SHP77 treated with DMSO at 0.1 percent for 48 hours (cell line): ENCODE results near the gene EIF4H.
"Not testable (repeated sequence)": the region's sequence is repeated elsewhere in the genome, so short reads cannot be mapped to it uniquely, and the experiment has no call there.

ENCODE experiments used
- DNase-seq: peaks from one replicate; lab custom pipeline; 2025; lab: John Stamatoyannopoulos, UW

Gene EIF4H

GRCh38 chr7:74199551-74200355 is 25.6 kb downstream of the EIF4H start:
- no peak for DNase-seq

DNA sequence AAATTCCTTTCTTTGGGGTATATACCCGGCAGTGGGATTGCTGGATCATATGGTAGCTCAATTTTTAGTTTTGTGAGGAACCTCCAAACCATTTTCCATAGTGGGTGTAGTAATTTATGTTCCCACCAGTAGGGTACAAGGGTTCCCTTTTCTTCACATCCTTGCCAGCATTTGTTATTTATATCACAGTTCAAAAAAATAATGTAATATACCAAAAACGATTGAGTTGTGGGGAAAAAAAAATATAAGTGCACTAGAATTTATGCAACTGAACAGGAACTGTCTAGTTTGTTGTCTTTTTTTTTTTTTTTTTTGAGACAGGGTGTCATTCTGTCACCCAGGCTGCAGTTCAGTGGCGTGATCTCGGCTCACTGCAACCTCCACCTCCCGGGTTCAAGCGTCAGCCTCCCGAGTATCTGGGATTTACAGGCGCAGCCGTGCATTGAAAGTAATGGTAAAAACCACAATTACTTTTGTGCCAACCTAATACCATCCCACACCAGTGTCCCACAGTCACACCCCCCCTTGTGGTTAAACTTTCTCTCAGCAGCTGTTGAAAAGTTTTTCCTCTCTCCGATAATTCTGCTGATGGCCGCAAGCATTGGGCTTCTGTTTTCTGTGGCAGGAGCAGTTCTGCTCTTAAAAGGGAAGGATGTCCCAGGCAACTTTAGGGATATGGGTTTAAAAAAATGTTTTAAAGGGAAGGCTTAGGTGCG is 28.8 kb downstream of the EIF4H start:
- DNase-seq = no peak

DNA sequence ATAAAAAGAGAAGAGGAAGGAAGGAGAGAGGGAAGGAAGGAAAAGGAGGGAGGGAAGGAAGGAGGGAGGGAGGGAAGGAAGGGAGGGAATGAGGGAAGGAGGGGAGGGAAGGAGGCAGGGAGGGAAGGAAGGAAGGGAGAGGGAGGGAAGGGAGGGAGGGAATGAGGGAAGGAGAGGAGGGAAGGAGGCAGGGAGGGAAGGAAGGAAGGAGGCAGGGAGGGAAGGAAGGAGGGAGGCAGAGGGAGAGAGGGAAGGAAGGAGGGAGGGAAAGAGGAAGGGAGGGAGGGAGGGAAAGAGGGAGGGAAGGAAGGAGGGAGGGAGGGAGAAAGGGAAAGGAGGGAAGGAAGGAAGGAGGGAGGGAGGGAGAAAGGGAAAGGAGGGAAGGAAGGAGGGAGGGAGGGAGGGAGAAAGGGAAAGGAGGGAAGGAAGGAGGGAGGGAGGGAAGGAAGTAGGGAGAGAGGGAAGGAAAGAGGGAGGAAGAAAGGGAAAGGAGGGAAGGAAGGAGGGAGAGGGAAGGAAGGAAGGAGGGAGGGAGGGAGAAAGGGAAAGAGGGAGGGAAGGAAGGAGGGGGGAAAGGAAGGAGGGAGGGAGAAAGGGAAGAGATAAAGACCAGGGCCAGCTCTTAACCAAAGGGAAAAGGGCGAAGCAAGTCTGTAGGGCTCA is 29.9 kb downstream of the EIF4H start:
- no peak for DNase-seq

GRCh38 chr7:74206052-74206451 is 31.9 kb downstream of the EIF4H start:
- DNase-seq = not testable (repeated sequence)

DNA sequence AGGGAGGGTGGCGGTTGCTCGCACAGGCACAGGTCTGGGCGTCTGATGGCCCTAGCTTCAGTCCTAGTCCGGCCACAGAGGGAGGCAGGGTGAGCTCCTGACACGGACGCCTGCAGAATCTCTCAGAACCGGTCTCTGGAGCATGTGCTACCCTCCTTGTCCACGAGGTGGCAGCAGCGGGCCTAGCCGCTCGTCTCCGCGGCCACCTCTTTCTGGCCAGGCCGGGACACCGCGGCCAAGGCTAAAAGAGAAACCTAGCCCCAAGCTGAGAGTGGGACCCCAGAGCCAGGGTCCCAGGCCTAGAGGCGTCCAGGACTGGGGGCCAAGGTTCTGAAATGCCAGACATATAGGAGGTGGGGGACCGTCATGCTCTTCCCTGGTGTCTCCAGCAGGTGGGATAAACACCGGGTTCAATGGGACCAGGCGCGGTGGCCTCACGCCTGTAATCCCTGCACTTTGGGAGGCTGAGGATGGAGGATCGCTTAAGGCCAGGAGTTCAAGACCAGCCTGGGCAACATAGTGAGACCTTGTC is 32.5 kb downstream of the EIF4H start:
- no peak for DNase-seq

DNA sequence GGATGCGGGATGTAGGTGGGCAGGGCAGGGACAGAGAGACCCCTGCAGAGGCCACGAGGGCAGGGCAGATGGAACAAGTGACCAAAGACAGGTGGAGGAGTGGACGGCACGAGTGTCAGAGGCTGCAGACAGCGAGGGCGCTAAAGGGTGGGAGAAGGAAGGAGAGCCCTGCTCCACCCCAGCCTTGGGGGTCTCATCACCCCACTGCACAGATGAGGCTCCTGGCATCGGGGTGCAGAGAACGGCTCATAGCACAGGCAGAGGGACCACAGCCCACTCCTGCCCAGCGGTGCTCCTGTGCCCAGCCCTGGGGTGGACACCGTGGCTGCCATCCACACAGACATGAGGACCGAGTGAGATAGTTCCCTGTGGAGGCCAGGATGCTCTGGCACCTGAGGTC is 33.4 kb downstream of the EIF4H start:
- no peak for DNase-seq

- not testable (repeated sequence) for DNase-seq
Measured at GRCh38 chr7:74208241-74208640, 34.1 kb downstream of the EIF4H start.

GRCh38 chr7:74212661-74213060 is 38.5 kb downstream of the EIF4H start:
- DNase-seq = no peak

- DNase-seq = no peak
Measured at GRCh38 chr7:74214816-74215630, 40.9 kb downstream of the EIF4H start.

- DNase-seq = no peak
Measured at GRCh38 chr7:74215921-74216320, 41.8 kb downstream of the EIF4H start.

- no peak for DNase-seq
Measured at GRCh38 chr7:74216361-74216761, 42.2 kb downstream of the EIF4H start.

DNA sequence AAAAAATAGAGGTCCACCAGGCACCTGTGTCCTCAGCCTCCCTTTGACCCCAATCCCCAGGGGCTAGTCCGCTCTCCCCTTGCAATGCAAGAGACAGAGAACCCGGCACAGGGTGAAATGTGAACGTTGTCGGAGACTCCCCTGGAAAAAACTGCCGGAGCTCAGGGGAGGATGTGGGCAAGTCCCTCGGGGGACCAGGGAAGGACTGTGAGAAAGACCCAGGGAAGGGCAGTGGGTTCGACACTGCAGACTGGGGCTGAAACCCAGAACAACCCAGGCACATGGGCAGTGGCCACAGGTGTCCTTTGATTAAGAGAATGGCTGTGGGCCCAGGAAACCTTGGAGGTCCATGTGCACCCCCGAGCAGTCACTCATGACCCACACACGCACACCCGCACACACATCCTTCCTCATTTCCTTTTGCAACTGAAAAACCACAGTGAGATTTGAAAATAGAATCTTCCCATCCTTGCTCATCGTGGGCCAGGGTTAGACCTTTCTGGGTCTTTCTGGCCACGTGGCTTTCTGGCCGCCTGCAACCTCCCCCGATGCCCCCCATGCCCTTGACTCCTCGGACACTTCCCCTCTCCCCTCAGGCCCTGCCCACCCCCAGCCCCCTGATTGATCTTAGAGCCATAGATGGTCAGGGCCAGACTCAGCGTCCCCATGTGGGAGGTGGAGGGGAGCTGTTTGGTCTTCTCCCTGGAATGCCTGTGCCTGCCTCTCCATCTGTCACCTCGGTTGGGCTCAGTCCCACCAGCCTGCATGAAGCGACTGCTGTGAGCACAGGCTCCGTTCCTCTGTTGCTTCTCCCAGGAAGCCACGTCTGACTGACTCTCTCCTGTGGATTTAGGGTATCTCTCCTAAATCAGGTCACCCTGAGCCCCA is 43.5 kb downstream of the EIF4H start:
- no peak for DNase-seq

- DNase-seq = no peak
Measured at GRCh38 chr7:74218343-74218698, 44.2 kb downstream of the EIF4H start.

DNA sequence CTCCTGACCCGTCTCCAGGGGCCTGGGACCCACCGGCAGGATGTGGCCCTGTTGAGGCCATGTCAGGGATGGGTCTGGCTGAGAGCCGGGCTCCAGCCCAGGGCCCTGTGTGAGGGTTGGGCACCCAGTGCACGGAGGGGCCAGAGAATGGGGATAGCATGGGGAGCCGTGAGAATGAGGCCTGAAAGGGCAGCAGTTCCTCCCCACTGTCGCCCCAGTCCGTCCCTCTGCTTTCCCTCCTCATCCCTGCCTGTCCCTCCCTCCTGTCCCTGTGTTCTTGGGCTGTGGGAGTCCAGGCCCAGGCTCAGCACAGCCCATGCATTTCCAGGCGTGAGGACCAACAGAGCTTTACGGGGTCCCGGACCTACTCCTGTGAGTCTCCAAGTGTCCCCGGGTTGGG is 45.3 kb downstream of the EIF4H start:
- DNase-seq = no peak

GRCh38 chr7:74220229-74220628 is 46.1 kb downstream of the EIF4H start:
- DNase-seq = no peak

DNA sequence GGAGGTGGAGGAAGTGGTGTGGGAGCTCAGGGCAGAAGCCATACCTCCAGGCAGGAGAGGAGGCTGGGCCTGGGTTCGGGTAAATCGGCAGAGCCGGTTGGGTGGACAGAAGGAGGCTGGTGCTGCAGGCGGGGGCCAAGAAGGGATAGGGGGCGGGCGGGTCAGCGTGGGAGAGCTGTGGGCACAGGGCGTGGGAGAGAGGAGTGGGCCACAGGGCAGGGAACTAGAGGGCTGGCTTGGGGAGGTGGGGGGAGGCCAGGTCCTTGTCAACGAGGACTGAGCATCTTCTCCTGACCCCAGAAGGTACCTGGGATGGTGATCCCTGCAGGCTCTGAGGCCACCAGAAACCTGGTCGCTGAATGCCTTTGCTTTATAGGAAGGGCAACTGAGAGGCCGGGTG is 47.6 kb downstream of the EIF4H start:
- DNase-seq = no peak

- DNase-seq = no peak
Measured at GRCh38 chr7:74222851-74223710, 48.9 kb downstream of the EIF4H start.

GRCh38 chr7:74223711-74224510 is 49.8 kb downstream of the EIF4H start:
- no peak for DNase-seq

DNA sequence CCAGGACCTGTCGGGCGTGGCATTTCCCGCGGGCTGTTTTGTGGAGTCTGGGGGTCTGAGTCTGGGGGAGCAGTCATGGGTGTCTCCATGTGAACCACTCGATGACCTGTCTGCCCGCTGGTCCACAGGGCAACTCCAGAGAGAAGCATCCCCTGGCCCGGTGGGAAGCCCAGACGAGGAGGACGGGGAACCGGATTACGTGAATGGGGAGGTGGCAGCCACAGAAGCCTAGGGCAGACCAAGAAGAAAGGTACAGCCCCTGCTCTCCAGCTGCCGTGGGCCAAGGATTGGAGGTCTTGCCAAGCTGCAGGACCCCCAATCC is 50.3 kb downstream of the EIF4H start:
- no peak for DNase-seq
